Spleen (tissue), 11 donors: ENCODE measurements around the gene ATRX. TPM values are rescaled to one million over a fixed set of nuclear protein-coding genes. Genes with fewer than 3 reads are reported as not detected.
"Not testable (repeated sequence)": the region's sequence is repeated elsewhere in the genome, so short reads cannot be mapped to it uniquely, and the experiment has no call there.

ENCODE experiments used
- DNase-seq: peaks from one replicate; pipeline ENCODE4 v3.0.0-alpha.2; 2020
- H3K27ac ChIP-seq, 8 donors: fragments of 200-600 bp; sonication (generic) in 7 of 8; 1 replicate in 4 of 8; 2 replicates in 4 of 8; pipeline versions ENCODE4 v1.5.0 to v1.8.0; 2016 to 2021; ENCODE audit warnings: inconsistent platforms in 4 of 8, mild to moderate bottlenecking in 4 of 8, moderate library complexity in 1 of 8
- H3K27me3 ChIP-seq, 7 donors: fragments of 200-600 bp; sonication (generic) in 6 of 7; replicated peaks in 1 of 7; 1 replicate in 4 of 7; 2 replicates in 3 of 7; pipeline versions ENCODE4 v1.5.0 to v1.8.0; 2016 to 2021; ENCODE audit warnings: inconsistent platforms in 3 of 7, mild to moderate bottlenecking in 1 of 7
- H3K36me3 ChIP-seq, 6 donors: fragments of 200-600 bp; sonication (generic) in 5 of 6; 1 replicate in 4 of 6; 2 replicates in 2 of 6; pipeline versions ENCODE4 v1.5.0 to v1.8.0; 2016 to 2021; ENCODE audit warnings: inconsistent platforms in 2 of 6
- H3K4me1 ChIP-seq, 6 donors: fragments of 200-600 bp; sonication (generic) in 5 of 6; 1 replicate in 3 of 6; 2 replicates in 3 of 6; pipeline versions ENCODE4 v1.5.0 to v1.8.0; 2016 to 2021; ENCODE audit warnings: inconsistent platforms in 3 of 6
- H3K4me3 ChIP-seq, 8 donors: fragments of 200-600 bp; sonication (generic) in 7 of 8; 1 replicate in 4 of 8; 2 replicates in 4 of 8; pipeline versions ENCODE4 v1.5.0 to v1.8.0; 2016 to 2021; ENCODE audit warnings: inconsistent platforms in 4 of 8, mild to moderate bottlenecking in 4 of 8, moderate library complexity in 2 of 8
- H3K9me3 ChIP-seq, 8 donors: fragments of 200-600 bp; sonication (generic) in 7 of 8; 1 replicate in 4 of 8; 2 replicates in 4 of 8; pipeline versions ENCODE4 v1.5.0 to v1.8.0; 2016 to 2021; ENCODE audit warnings: inconsistent platforms in 4 of 8
- CTCF ChIP-seq, 11 experiments: fragments of 200-600 bp in 7 of 11; fragments of 450-650 bp in 4 of 11; sonication (generic) in 4 of 11; IDR thresholded peaks in 8 of 11; conservative IDR thresholded peaks in 3 of 11; 1 replicate in 7 of 11; 2 replicates in 4 of 11; pipeline versions ENCODE4 v1.4.0 to v1.8.0; 2016 to 2021; ENCODE audit warnings: antibody characterized with exemption in 11 of 11, inconsistent platforms in 4 of 11, mild to moderate bottlenecking in 1 of 11
- POLR2A ChIP-seq, 3 donors: fragments of 450-650 bp; IDR thresholded peaks; one replicate each; pipeline ENCODE4 v1.5.1; 2017; ENCODE audit warnings: antibody characterized with exemption in 3 of 3, mild to moderate bottlenecking in 1 of 3
- POLR2AphosphoS5 ChIP-seq, 3 donors: sonication (generic); formaldehyde crosslinking; IDR thresholded peaks; one replicate each; pipeline ENCODE4 v1.5.1; 2017; ENCODE audit warnings: antibody characterized with exemption in 3 of 3
- WGBS, 5 donors: extraction: QIAGEN DNeasy Blood & Tissue Kit in 3 of 5; methylation state at CpG; one replicate each; pipeline versions ENCODE4 v1.1.5 to v1.1.7; 2013 to 2018; 5-methylcytosine and 5-hydroxymethylcytosine counted together
- intact Hi-C: fragments of 100-400 bp; cut with DNase I; formaldehyde crosslinking; loops from one replicate; pipeline ENCODE4 v1.15.0; 2023; ENCODE audit warnings: low total_unique reads
- polyA plus RNA-seq, 3 donors: library from polyadenylated mRNA; stranded (reverse); fragments of 200-250 nt; gene quantifications; one replicate each; pipeline ENCODE4 v1.2.1, GENCODE V29; 2013
- total RNA-seq, 7 donors: library from RNA; depleted of rRNA in 3 of 7; stranded (reverse); fragments of >200 nt in 3 of 7; fragmentation: NEBNext Ultra II Directional in 4 of 7; extraction: Animal tissue kit (Norgen Biotek cat#: 25700) in 4 of 7; gene quantifications; one replicate each; pipeline versions ENCODE4 v1.1.0 to v1.2.1, GENCODE V29; 2016 to 2021
- donor health status: healthy with polysubstance abuse.
- donor health status: DM: no; HTN: no; CAD: no; lungs with moderate emphysema.
- donor health status: DM: no; HTN: no; CAD: no.
- donor health status: Bipolar disorder and iron deficiency.
- donor health status: healthy.
- donor health status: DM: no; HTN: no; CAD: no.
- donor health status: DM: yes; HTN: yes; CAD: no.

The ATRX gene
- total and polyA plus RNA-seq, 10 donors: 8.2 to 150 (median 109) TPM

GRCh38 chrX:77771601-77772000, 14.4 kb downstream of the ATRX start:
- peaks cover 0 to 43% (median 13%) of the 10 kb centered on the region in 6 donors for H3K4me1 ChIP-seq
- WGBS, 5 donors: 50 to 84% (median 76%) methylated on average over 1 of the region's 1 CpG
- H3K4me3 ChIP-seq: no peak overlapping the region
- no peaks in the 10 kb centered on the region for H3K9me3 ChIP-seq
- H3K27ac ChIP-seq: no peak overlapping the region
- intact Hi-C loops: no loop called here
- H3K36me3 ChIP-seq: peaks cover 0 to 1% (median 0%) of the 10 kb centered on the region in 6 donors
- no peak for TF ChIP-seq POLR2A (IDR thresholded peaks at IDR 0.05)
- TF ChIP-seq CTCF (IDR thresholded peaks at IDR 0.05 in 8 of 11, conservative IDR thresholded peaks at IDR 0.05 in 3 of 11): no peak
- no peak for TF ChIP-seq POLR2AphosphoS5 (IDR thresholded peaks at IDR 0.05)
- H3K27me3 ChIP-seq: no peaks in the 10 kb centered on the region
- no peak for DNase-seq

GRCh38 chrX:77768787-77769186, 17.2 kb downstream of the ATRX start:
- 31 to 55% (median 44%) methylated on average over 2 of the region's 2 CpGs for WGBS, 5 donors
- no peak for TF ChIP-seq CTCF (IDR thresholded peaks at IDR 0.05 in 8 of 11, conservative IDR thresholded peaks at IDR 0.05 in 3 of 11)
- TF ChIP-seq POLR2A (IDR thresholded peaks at IDR 0.05): no peak
- no peak for TF ChIP-seq POLR2AphosphoS5 (IDR thresholded peaks at IDR 0.05)
- H3K9me3 ChIP-seq: no peaks in the 10 kb centered on the region
- H3K4me1 ChIP-seq: peaks cover 0 to 48% (median 10%) of the 10 kb centered on the region in 6 donors
- intact Hi-C loops: no loop called here
- no peak overlapping the region for H3K27ac ChIP-seq
- no peaks in the 10 kb centered on the region for H3K27me3 ChIP-seq
- H3K4me3 ChIP-seq: no peak overlapping the region
- DNase-seq: no peak
- H3K36me3 ChIP-seq: peaks cover 0 to 7% (median 0%) of the 10 kb centered on the region in 6 donors

- H3K4me3 ChIP-seq, H3K9me3 ChIP-seq, DNase-seq, intact Hi-C loops, H3K27ac ChIP-seq, H3K36me3 ChIP-seq, H3K27me3 ChIP-seq: not testable (repeated sequence)
- H3K4me1 ChIP-seq: peaks cover 0 to 43% (median 8%) of the 10 kb centered on the region in 6 donors
- WGBS, 5 donors: 96 to 98% (median 97%) methylated on average over 7 to 33 of the region's 33 CpGs; no CpG with 5 or more reads in 1 of the 5 donors
Measured at GRCh38 chrX:77766212-77766611, 19.8 kb downstream of the ATRX start.

DNA sequence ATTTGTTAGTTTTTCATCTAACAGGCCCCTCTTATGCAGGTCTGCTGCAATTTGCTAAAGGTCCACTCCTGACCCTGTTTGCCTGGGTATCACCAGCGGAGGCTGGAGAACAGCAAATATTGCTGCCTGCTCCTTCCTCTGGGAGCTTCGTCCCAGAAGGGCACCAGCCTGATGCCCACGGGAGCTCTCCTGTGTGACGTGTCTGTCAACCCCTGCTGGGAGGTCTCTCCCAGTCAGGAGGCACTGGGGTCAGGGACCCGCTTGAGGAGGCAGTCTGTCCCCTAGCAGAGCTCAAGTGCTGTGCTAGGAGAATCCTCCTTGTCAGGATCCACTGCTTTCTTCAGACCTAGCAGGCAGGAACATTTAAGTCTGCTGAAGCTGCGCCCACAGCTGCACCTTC, 30.5 kb downstream of the ATRX start:
- DNase-seq: no peak
- intact Hi-C loops: no loop called here
- no peak for TF ChIP-seq POLR2A (IDR thresholded peaks at IDR 0.05)
- TF ChIP-seq POLR2AphosphoS5 (IDR thresholded peaks at IDR 0.05): no peak
- TF ChIP-seq CTCF (IDR thresholded peaks at IDR 0.05 in 8 of 11, conservative IDR thresholded peaks at IDR 0.05 in 3 of 11): no peak
- Histone ChIP-seq H3K9me3 (peaks cover 0 to 14% (median 0%) of the 10 kb centered on the region in 8 donors), H3K27me3 (no peaks in the 10 kb centered on the region), H3K4me3 (no peak overlapping the region), H3K4me1 (no peaks in the 10 kb centered on the region), H3K36me3 (peaks cover 0 to 7% (median 0%) of the 10 kb centered on the region in 6 donors), H3K27ac (no peak overlapping the region)
- 88 to 100% (median 95%) methylated on average over 3 to 6 of the region's 6 CpGs for WGBS, 5 donors

DNA sequence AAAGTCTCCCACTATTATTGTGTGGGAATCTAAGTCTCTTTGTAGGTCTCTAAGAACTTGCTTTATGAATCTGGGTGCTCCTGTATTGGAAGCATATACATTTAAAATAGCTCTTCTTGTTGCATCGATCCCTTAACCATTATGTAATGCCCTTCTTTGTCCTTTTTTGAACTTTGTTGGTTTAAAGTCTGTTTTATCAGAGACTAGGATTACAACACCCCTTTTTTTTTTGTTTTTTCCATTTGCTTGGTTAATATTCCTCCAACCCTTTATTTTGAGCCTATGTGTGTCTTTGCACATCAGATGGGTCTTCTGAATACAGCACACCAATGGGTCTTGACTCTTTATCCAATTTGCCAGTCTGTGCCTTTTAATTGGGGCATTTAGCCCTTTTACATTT, 32.1 kb downstream of the ATRX start:
- peaks cover 0 to 14% (median 0%) of the 10 kb centered on the region in 8 donors for H3K9me3 ChIP-seq
- H3K36me3 ChIP-seq, H3K27ac ChIP-seq, H3K4me1 ChIP-seq, H3K4me3 ChIP-seq, H3K27me3 ChIP-seq, intact Hi-C loops, DNase-seq: not testable (repeated sequence)
- 94 to 100% (median 98%) methylated on average over 1 of the region's 1 CpG for WGBS, 5 donors
